HG03354 (cell line): ENCODE measurements around the gene DIP2C.
A peak's percentile ranks its signal among the peaks of the same experiment; 100 is the strongest.
"Not testable (repeated sequence)": the region's sequence is repeated elsewhere in the genome, so short reads cannot be mapped to it uniquely, and the experiment has no call there.

Experiments
- ATAC-seq: cut with Tn5 transposase; IDR thresholded peaks from one replicate; pipeline ENCODE4 v1.9.1; 2021; ENCODE audit warnings: mild to moderate bottlenecking; ENCODE audit not compliant: unreplicated experiment, poor library complexity, severe bottlenecking

Gene DIP2C

GRCh38 chr10:343231-344220 is 345.9 kb downstream of the DIP2C start:
- no peak for ATAC-seq

- no peak for ATAC-seq
Measured at GRCh38 chr10:341081-341740, 348.3 kb downstream of the DIP2C start.

GRCh38 chr10:340646-341045 is 348.8 kb downstream of the DIP2C start:
- no peak for ATAC-seq

GRCh38 chr10:339038-339391 is 350.5 kb downstream of the DIP2C start:
- no peak for ATAC-seq

GRCh38 chr10:338171-339037 is 351.1 kb downstream of the DIP2C start:
- no peak for ATAC-seq

- no peak for ATAC-seq
Measured at GRCh38 chr10:336247-336646, 353.2 kb downstream of the DIP2C start.

- no peak for ATAC-seq
Measured at GRCh38 chr10:335151-335800, 354.2 kb downstream of the DIP2C start.

GRCh38 chr10:331186-331585 is 358.3 kb downstream of the DIP2C start:
- ATAC-seq, result no peak

- ATAC-seq, result no peak
Measured at GRCh38 chr10:329361-330099, 359.9 kb downstream of the DIP2C start.

- ATAC-seq, result no peak
Measured at GRCh38 chr10:327889-328852, 361.3 kb downstream of the DIP2C start.

GRCh38 chr10:326894-327635 is 362.4 kb downstream of the DIP2C start:
- no peak for ATAC-seq

GRCh38 chr10:326350-326749 is 363.1 kb downstream of the DIP2C start:
- ATAC-seq, result no peak

GRCh38 chr10:325282-325681 is 364.2 kb downstream of the DIP2C start:
- no peak for ATAC-seq

- no peak for ATAC-seq
Measured at GRCh38 chr10:324593-324992, 364.9 kb downstream of the DIP2C start.

GRCh38 chr10:323651-324293 is 365.7 kb downstream of the DIP2C start:
- ATAC-seq, result peak; percentile 97

GRCh38 chr10:323046-323445 is 366.4 kb downstream of the DIP2C start:
- not testable (repeated sequence) for ATAC-seq

GRCh38 chr10:320771-321170 is 368.7 kb downstream of the DIP2C start:
- ATAC-seq, result no peak
